ENCODE results near the gene CCDC88B.
A peak's percentile ranks its signal among the peaks of the same experiment; 100 is the strongest.

The CCDC88B gene

GRCh38 chr11:64341851-64342791 lies 2.1 kb downstream of the CCDC88B start:
- Histone ChIP-seq H3K4me1 (ENCODE audit: control insufficient read depth, insufficient read depth, low read length) (peaks cover 20% of the 10 kb centered on the region), H3K36me3 (ENCODE audit: control insufficient read depth, insufficient read depth, low read length) (no peaks in the 10 kb centered on the region), H3K27ac (ENCODE audit: low read depth, low read length) (no peak overlapping the region), H3K9ac (ENCODE audit: low read length) (no peak overlapping the region), H3K4me3 (ENCODE audit: low read depth, low read length) (peak overlapping the region; percentile 63), H3K9me3 (ENCODE audit: control insufficient read depth, insufficient read depth, low read depth, low read length) (no peaks in the 10 kb centered on the region), H3K27me3 (ENCODE audit: control insufficient read depth, insufficient read depth, low read length) (no peaks in the 10 kb centered on the region)

- Histone ChIP-seq H3K4me1 (ENCODE audit: control insufficient read depth, insufficient read depth, low read length) (peaks cover 20% of the 10 kb centered on the region), H3K27me3 (ENCODE audit: control insufficient read depth, insufficient read depth, low read length) (no peaks in the 10 kb centered on the region), H3K9ac (ENCODE audit: low read length) (no peak overlapping the region), H3K36me3 (ENCODE audit: control insufficient read depth, insufficient read depth, low read length) (no peaks in the 10 kb centered on the region), H3K4me3 (ENCODE audit: low read depth, low read length) (peak overlapping the region; percentile 63), H3K27ac (ENCODE audit: low read depth, low read length) (no peak overlapping the region), H3K9me3 (ENCODE audit: control insufficient read depth, insufficient read depth, low read depth, low read length) (no peaks in the 10 kb centered on the region)
These were observed 3.1 kb downstream of the CCDC88B start for GRCh38 chr11:64342869-64343745.

GRCh38 chr11:64343767-64344559 lies 4.0 kb downstream of the CCDC88B start:
- Histone ChIP-seq H3K9me3 (ENCODE audit: control insufficient read depth, insufficient read depth, low read depth, low read length) (no peaks in the 10 kb centered on the region), H3K27ac (ENCODE audit: low read depth, low read length) (no peak overlapping the region), H3K9ac (ENCODE audit: low read length) (no peak overlapping the region), H3K27me3 (ENCODE audit: control insufficient read depth, insufficient read depth, low read length) (no peaks in the 10 kb centered on the region), H3K36me3 (ENCODE audit: control insufficient read depth, insufficient read depth, low read length) (no peaks in the 10 kb centered on the region), H3K4me1 (ENCODE audit: control insufficient read depth, insufficient read depth, low read length) (peaks cover 26% of the 10 kb centered on the region), H3K4me3 (ENCODE audit: low read depth, low read length) (no peak overlapping the region)

DNA sequence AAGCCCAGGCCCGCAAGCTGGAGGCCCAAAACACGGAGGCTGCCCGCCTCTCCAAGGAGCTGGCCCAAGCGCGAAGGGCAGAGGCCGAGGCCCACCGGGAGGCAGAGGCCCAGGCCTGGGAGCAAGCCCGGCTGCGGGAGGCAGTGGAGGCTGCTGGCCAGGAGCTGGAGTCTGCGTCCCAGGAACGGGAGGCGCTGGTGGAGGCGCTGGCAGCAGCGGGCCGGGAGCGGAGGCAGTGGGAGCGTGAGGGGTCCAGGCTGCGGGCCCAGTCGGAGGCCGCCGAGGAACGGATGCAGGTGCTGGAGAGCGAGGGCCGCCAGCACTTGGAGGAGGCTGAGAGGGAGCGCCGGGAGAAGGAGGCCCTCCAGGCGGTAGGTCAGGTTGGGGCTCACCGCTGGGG lies 4.8 kb downstream of the CCDC88B start:
- Histone ChIP-seq H3K27me3 (ENCODE audit: control insufficient read depth, insufficient read depth, low read length) (no peaks in the 10 kb centered on the region), H3K9ac (ENCODE audit: low read length) (no peak overlapping the region), H3K4me3 (ENCODE audit: low read depth, low read length) (no peak overlapping the region), H3K36me3 (ENCODE audit: control insufficient read depth, insufficient read depth, low read length) (no peaks in the 10 kb centered on the region), H3K9me3 (ENCODE audit: control insufficient read depth, insufficient read depth, low read depth, low read length) (no peaks in the 10 kb centered on the region), H3K4me1 (ENCODE audit: control insufficient read depth, insufficient read depth, low read length) (peaks cover 27% of the 10 kb centered on the region), H3K27ac (ENCODE audit: low read depth, low read length) (no peak overlapping the region)

- H3K4me1 ChIP-seq (ENCODE audit: control insufficient read depth, insufficient read depth, low read length): peaks cover 15% of the 10 kb centered on the region
- H3K4me3 ChIP-seq (ENCODE audit: low read depth, low read length): no peak overlapping the region
- H3K9ac ChIP-seq (ENCODE audit: low read length): no peak overlapping the region
- H3K36me3 ChIP-seq (ENCODE audit: control insufficient read depth, insufficient read depth, low read length): no peaks in the 10 kb centered on the region
- H3K9me3 ChIP-seq (ENCODE audit: control insufficient read depth, insufficient read depth, low read depth, low read length): no peaks in the 10 kb centered on the region
- no peak overlapping the region for H3K27ac ChIP-seq (ENCODE audit: low read depth, low read length)
- no peaks in the 10 kb centered on the region for H3K27me3 ChIP-seq (ENCODE audit: control insufficient read depth, insufficient read depth, low read length)
These were observed 7.3 kb downstream of the CCDC88B start for GRCh38 chr11:64347193-64347867.

GRCh38 chr11:64348383-64349024 lies 8.5 kb downstream of the CCDC88B start:
- no peak overlapping the region for H3K9ac ChIP-seq (ENCODE audit: low read length)
- H3K36me3 ChIP-seq (ENCODE audit: control insufficient read depth, insufficient read depth, low read length): no peaks in the 10 kb centered on the region
- no peaks in the 10 kb centered on the region for H3K9me3 ChIP-seq (ENCODE audit: control insufficient read depth, insufficient read depth, low read depth, low read length)
- no peaks in the 10 kb centered on the region for H3K27me3 ChIP-seq (ENCODE audit: control insufficient read depth, insufficient read depth, low read length)
- no peak overlapping the region for H3K27ac ChIP-seq (ENCODE audit: low read depth, low read length)
- no peak overlapping the region for H3K4me3 ChIP-seq (ENCODE audit: low read depth, low read length)
- H3K4me1 ChIP-seq (ENCODE audit: control insufficient read depth, insufficient read depth, low read length): peaks cover 8% of the 10 kb centered on the region

- Histone ChIP-seq H3K9ac (ENCODE audit: low read length) (no peak overlapping the region), H3K4me1 (ENCODE audit: control insufficient read depth, insufficient read depth, low read length) (peaks cover 7% of the 10 kb centered on the region; the same call in 1 of the 2 replicates), H3K36me3 (ENCODE audit: control insufficient read depth, insufficient read depth, low read length) (no peaks in the 10 kb centered on the region), H3K4me3 (ENCODE audit: low read depth, low read length) (no peak overlapping the region), H3K9me3 (ENCODE audit: control insufficient read depth, insufficient read depth, low read depth, low read length) (no peaks in the 10 kb centered on the region), H3K27ac (ENCODE audit: low read depth, low read length) (no peak overlapping the region), H3K27me3 (ENCODE audit: control insufficient read depth, insufficient read depth, low read length) (no peaks in the 10 kb centered on the region)
These were observed 9.0 kb downstream of the CCDC88B start for GRCh38 chr11:64349025-64349387.

GRCh38 chr11:64349404-64349803 lies 9.4 kb downstream of the CCDC88B start:
- peaks cover 7% of the 10 kb centered on the region; the same call in 1 of the 2 replicates for H3K4me1 ChIP-seq (ENCODE audit: control insufficient read depth, insufficient read depth, low read length)
- no peak overlapping the region for H3K4me3 ChIP-seq (ENCODE audit: low read depth, low read length)

GRCh38 chr11:64351136-64351631 lies 11.2 kb downstream of the CCDC88B start:
- Histone ChIP-seq H3K9me3 (ENCODE audit: control insufficient read depth, insufficient read depth, low read depth, low read length) (no peaks in the 10 kb centered on the region), H3K36me3 (ENCODE audit: control insufficient read depth, insufficient read depth, low read length) (no peaks in the 10 kb centered on the region), H3K4me1 (ENCODE audit: control insufficient read depth, insufficient read depth, low read length) (peaks cover 13% of the 10 kb centered on the region), H3K9ac (ENCODE audit: low read length) (no peak overlapping the region), H3K27me3 (ENCODE audit: control insufficient read depth, insufficient read depth, low read length) (no peaks in the 10 kb centered on the region), H3K4me3 (ENCODE audit: low read depth, low read length) (no peak overlapping the region), H3K27ac (ENCODE audit: low read depth, low read length) (no peak overlapping the region)

More at GRCh38 chr11:64349404-64349803, 9.4 kb downstream of the CCDC88B start:
- H3K9me3 ChIP-seq (ENCODE audit: control insufficient read depth, insufficient read depth, low read depth, low read length): no peaks in the 10 kb centered on the region
- H3K27ac ChIP-seq (ENCODE audit: low read depth, low read length): no peak overlapping the region
- H3K9ac ChIP-seq (ENCODE audit: low read length): no peak overlapping the region
- H3K27me3 ChIP-seq (ENCODE audit: control insufficient read depth, insufficient read depth, low read length): no peaks in the 10 kb centered on the region
- H3K36me3 ChIP-seq (ENCODE audit: control insufficient read depth, insufficient read depth, low read length): no peaks in the 10 kb centered on the region
